AG09309 (cell line): ENCODE data around the gene PPP1R12C.

Source experiments
- DNase-seq: peaks from one replicate; pipeline ENCODE4 v3.0.0-alpha.2; 2010; ENCODE audit warnings: low read depth
- H3K4me3 ChIP-seq: 2 replicates; pipeline ENCODE4 v1.5.1; 2011; ENCODE audit warnings: mild to moderate bottlenecking, low read depth, low read length, moderate library complexity; ENCODE audit not compliant: control insufficient read depth
- CTCF ChIP-seq: IDR thresholded peaks from 2 replicates; pipeline ENCODE4 v1.5.1; 2011; ENCODE audit warnings: mild to moderate bottlenecking, low read depth, low read length, inconsistent platforms; ENCODE audit not compliant: insufficient read depth, control insufficient read depth; ENCODE audit errors: missing control alignments

PPP1R12C gene

GRCh38 chr19:55145232-55145631 is 27.8 kb upstream of the PPP1R12C start:
- no peak overlapping the region for H3K4me3 ChIP-seq
- TF ChIP-seq CTCF: no peak
- DNase-seq: no peak

GRCh38 chr19:55141696-55142095 is 24.3 kb upstream of the PPP1R12C start:
- no peak for DNase-seq
- no peak for TF ChIP-seq CTCF
- H3K4me3 ChIP-seq: no peak overlapping the region

- no peak for TF ChIP-seq CTCF
- H3K4me3 ChIP-seq: no peak overlapping the region
- DNase-seq: no peak
Observed at GRCh38 chr19:55137915-55138314, 20.5 kb upstream of the PPP1R12C start.

- H3K4me3 ChIP-seq: no peak overlapping the region
- no peak for TF ChIP-seq CTCF
- DNase-seq: no peak
Observed at GRCh38 chr19:55136399-55137102, 19.1 kb upstream of the PPP1R12C start.

- DNase-seq: no peak
- H3K4me3 ChIP-seq: no peak overlapping the region
- no peak for TF ChIP-seq CTCF
Observed at GRCh38 chr19:55134736-55135135, 17.3 kb upstream of the PPP1R12C start.

- no peak overlapping the region for H3K4me3 ChIP-seq
- no peak for TF ChIP-seq CTCF
- DNase-seq: no peak
Observed at GRCh38 chr19:55133639-55134444, 16.4 kb upstream of the PPP1R12C start.
